GM19023 (cell line): ENCODE data around the gene POLN.

ENCODE experiments used
- ATAC-seq: cut with Tn5 transposase; IDR thresholded peaks from one replicate; pipeline ENCODE4 v1.9.1; 2021; ENCODE audit warnings: mild to moderate bottlenecking, moderate library complexity; ENCODE audit not compliant: unreplicated experiment

The POLN gene

DNA sequence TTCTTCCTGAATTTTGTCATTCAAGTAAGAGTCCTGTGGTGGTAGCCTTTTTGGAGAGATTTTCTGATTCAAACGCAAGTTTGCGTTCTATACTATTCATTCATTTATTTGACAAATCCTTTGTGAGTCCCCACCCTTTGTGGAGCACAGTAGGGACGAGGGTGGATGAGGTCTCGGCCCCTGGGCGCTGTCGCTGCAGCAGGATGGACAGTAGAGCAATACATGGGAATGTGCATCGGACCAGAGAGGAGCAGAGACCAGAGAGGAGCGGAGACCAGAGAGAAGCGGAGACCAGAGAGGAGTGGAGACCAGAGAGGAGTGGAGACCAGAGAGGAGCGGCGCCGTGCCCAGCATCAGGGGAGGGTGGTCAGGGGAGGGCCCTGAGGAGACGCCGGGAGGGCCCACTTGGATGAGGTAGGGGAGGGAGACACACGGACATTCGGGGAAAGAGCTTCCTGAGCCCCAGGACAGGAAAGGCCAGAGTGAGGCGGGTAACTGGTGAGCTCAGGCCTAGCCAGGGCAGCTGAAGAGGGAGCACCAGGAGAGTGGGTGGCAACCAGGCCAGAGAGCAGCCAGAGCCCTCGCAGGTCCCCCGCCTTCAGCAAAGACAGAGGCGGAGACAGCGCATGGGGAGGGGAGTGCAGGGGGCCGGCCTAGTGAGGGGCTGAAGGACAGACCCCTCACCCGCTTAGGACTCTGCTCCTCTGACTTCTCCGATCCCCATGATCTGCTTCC is 115.4 kb downstream of the POLN start:
- ATAC-seq, result no peak

GRCh38 chr4:2125831-2126230 is 116.1 kb downstream of the POLN start:
- ATAC-seq, result no peak

DNA sequence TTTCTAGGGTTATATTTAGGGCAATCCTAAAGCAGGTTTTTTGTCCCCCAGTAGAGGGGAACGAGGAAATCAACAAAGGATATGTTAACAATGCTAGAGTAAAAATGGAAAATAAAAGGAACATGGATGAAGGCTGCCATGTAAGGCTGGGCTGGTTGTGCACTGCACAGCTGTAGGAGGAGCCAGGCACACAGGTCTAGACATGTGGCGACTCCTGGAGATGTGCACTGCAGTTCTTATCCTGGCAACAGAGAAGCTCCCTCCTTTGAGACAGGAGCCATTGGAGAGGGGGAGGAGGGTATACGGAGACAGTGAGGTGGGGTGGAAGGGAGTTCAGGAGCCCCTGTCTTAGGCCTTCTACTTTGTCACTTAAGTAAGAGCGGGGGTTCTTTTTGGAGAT is 116.9 kb downstream of the POLN start:
- no peak for ATAC-seq

DNA sequence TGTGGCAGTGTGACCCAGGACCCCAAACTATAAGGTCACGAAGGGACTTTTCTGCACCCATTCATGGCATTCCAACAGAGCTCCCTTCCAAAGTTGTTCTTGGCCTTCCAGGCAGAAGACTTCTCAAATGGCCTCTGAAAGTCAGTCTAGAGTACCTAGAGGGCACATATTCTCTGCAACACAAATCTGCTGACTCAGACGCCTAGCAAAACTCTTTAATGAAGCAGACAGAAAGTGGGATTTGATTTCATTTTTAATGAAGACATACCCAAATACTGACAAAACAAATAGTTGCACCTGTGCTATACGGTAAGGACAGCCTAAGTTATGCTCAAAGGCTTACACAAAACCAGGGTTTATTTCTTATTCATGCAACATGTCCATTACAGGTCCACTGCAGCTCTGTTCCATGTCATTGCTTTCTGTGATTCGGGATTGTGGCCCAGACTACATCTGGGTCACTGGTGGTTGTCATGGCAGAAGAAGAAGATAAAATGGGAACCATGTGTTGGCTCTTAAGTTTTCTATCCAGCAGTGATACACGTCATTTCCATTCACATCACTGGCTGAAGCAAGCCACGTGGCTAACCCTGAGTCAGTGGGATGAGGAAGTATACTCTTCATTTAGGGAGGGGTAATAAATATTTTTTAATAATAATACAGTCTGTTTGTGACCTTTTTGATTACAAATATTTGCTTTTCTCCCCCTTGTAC is 125.1 kb downstream of the POLN start:
- ATAC-seq, result no peak

DNA sequence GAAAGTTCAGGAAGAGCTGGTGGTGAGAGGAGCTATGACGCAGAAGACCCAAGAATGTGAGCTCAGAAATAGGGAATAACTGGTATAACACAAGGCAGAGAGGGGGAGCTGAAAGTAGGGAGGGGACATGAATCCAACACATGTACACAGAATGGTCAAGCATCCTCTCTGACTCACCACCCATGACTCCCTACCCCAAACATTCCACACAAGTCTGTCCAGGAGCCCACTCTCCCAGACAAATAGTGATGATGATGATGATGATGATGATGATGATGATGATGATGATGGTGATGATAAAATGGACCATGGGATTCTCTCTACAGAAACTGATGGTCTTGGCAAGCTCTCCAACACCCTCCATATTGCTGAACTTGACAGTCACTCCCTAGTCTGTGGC is 136.4 kb downstream of the POLN start:
- ATAC-seq, result no peak

- no peak for ATAC-seq
Observed at GRCh38 chr4:2104556-2105345, 137.2 kb downstream of the POLN start.

- ATAC-seq, result no peak
Observed at GRCh38 chr4:2103843-2104547, 137.9 kb downstream of the POLN start.

- ATAC-seq, result no peak
Observed at GRCh38 chr4:2103127-2103842, 138.6 kb downstream of the POLN start.

- ATAC-seq, result no peak
Observed at GRCh38 chr4:2102045-2102883, 139.7 kb downstream of the POLN start.

DNA sequence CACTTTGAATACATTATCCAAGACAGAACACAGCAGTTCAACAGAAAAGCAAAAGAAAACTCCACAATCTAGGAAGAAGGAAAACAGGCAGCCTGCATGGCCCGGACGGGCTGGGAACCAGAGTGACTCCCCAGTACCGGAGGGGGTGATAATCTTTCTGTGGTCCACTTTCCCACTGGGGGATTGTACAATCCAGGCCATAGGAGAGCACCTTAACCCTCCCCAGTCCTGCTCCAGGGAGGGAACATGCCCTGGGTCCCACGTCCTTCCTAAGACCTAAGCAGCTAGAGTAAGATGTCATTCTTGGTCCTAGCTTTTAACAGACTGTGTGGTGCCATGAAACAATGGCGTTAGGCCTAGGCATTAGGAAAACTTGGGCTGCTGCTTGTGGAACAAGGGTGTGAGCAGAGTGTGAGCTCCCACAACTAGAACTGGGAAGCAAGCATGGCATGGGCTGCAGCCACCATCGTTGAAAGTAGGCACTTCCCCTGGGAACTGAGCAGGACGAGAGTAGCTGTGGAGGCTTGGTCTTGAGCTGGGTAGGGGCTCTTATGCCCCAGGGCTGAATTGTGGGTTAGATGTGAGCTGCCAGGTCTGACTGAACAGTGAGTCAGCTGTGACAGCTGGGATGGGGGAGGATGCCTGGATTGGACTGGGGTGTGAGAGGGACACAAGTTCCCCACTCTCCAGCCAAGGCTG is 140.4 kb downstream of the POLN start:
- ATAC-seq, result no peak

- no peak for ATAC-seq
Observed at GRCh38 chr4:2096073-2096609, 145.8 kb downstream of the POLN start.

- ATAC-seq, result no peak
Observed at GRCh38 chr4:2095236-2096072, 146.5 kb downstream of the POLN start.

DNA sequence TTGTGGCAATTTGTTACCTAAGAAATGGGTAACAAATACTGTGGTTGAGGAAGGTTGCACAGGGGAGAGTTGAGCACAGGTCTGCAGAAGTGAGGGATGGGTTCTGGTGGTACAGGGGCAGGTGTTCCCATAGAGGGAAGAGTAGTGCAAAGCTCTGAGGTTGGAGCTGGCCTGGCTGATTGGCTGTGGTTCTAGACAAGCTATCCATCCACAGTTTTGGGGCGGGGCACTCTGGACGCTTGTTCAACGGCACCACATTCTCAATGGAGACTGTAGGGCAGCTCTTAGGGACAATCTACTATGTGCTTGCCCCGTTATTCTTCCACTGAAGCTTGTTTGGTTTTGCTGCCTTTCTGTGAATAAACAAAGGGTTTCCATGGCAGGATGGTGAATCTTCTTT is 147.4 kb downstream of the POLN start:
- ATAC-seq, result no peak

DNA sequence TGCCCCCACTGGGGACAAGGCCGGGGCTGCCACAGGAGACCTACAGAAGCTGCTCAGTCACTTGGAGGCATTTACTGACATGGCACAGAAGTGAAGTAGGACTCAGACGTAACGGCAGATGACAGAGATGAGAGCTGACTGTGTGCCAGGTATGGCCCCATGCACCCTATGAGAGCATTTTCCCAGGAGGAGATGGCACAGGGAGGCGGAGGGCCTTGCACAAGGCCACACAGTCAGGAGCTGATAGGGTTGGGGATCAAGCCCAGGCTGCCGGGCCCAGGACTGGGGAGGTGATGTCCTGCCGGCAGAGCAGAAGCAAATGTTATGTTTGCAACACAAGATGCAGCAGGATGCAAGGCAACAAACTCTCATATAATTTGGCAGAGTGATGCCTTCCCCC is 148.7 kb downstream of the POLN start:
- no peak for ATAC-seq

GRCh38 chr4:2092669-2093053 is 149.3 kb downstream of the POLN start:
- ATAC-seq, result no peak

DNA sequence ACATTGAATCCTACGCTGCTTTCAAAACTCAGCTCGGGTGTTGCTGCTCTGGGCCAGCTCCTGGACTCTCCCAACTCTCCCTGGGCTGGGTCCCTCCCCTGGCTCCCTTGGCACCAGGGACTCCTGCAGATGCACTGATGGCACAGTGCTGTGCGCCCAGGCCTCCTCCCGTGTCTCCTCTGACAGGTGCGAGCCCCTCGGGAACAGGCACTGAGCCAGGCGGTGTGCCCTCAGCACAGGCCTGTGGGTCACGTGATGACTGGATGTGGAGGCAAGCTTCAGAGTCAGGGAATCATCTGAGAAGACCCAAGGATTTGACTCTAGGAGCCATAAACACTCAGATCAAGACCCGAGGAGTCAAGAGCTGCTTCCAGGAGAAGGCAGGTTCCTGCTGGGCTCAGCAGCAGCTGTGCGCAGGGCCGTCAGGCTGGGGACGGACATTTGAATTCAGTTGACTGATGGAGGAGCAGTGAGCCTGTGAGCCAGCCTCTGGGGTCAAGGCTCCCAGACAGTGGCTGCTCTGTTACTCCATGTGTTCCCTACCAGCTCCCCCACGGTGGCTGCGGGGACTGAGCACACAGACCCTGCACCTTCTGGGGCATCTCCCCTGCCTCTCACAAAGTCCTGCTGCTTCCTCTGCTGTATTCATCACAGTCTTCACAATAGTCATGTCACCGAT is 149.8 kb downstream of the POLN start:
- no peak for ATAC-seq

DNA sequence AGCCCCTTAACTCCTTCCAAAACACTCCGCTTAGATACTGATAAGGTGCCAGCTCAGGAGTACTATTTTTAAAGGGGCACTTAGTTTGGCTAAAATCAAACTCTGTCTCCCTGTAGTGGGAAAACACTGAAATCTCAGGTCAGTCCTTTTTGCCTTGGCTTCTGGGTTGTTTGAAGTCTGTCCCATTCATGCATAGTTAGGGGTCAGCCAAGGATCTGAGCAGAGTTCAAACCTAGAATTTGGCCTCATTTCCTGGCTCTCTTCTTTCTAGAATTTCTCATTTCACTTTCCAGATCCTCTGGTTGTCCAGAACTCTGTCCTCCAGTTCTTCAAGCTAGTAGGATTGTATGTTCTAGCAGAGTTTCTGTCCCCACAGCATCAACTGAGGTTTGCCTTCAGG is 151.3 kb downstream of the POLN start:
- ATAC-seq, result no peak
